Superior temporal gyrus (tissue), 1 donor: ENCODE data around the gene REG1B.
"Not testable (repeated sequence)": the region's sequence is repeated elsewhere in the genome, so short reads cannot be mapped to it uniquely, and the experiment has no call there.

Source experiments
- DNase-seq: peaks from one replicate; pipeline ENCODE4 v3.0.0-alpha.2; 2016; ENCODE audit errors: extremely low spot score

Gene REG1B

GRCh38 chr2:79084495-79085135 lies 3.2 kb downstream of the REG1B start:
- no peak for DNase-seq

- no peak for DNase-seq
Observed at GRCh38 chr2:79083597-79084251, 4.1 kb downstream of the REG1B start.

- DNase-seq, result no peak
Observed at GRCh38 chr2:79082987-79083386, 4.8 kb downstream of the REG1B start.

DNA sequence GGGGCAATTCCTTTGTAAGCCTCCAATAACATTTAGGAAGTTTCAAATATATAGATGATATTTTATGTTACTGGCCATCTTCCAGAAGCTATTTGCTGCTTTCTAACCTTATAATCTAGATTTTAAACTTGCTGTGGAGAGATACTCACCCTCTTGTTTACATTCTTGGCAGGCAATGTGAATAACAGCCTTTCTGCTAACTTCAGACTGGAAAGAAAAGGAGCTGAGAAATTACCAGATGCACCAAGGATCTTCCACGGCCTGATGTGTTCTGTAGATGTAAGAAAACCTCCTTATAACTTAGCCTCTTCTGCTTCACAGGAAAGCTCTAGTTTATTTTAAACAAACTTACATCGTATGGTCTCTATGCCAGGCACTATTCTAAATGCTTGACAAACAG lies 16.7 kb downstream of the REG1B start:
- DNase-seq, result no peak

DNA sequence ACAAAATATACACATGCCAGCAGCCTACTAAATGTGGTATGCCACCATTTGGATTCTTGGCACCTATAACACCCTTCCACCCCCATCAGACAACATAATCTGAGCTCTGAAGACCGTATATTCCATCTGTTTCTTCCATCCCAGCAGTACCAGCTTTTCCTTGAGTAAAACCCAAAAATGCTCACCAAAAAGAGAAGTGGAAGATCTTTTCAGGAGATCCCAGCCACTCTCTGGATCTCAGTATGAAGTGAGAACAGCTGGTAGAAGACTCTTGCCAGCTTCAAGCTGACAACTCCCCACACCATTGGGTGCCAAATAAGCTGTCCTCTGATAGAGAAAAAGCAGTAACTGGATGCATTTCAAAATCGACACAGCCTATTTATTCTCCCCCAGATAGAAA lies 22.6 kb downstream of the REG1B start:
- peak; percentile 68 for DNase-seq

- not testable (repeated sequence) for DNase-seq
Observed at GRCh38 chr2:79054769-79055168, 33.0 kb downstream of the REG1B start.

DNA sequence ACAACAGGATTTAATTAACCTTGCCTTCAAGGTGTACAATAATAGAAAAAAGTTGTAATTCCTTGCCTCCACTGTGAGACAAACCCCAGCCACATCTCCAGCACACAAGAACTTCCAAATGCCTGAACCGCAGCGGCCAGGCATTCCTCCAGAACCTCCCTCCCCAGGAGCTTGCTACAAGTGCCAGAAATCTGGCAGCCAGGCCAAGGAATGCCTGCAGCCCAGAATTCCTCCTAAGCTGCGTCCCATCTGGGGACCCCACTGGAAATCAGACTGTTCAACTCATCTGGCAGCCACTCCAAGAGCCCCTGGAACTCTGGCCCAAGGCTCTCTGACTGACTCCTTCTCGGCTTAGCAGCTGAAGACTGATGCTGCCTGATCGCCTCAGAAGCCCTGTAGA lies 34.3 kb downstream of the REG1B start:
- not testable (repeated sequence) for DNase-seq

DNA sequence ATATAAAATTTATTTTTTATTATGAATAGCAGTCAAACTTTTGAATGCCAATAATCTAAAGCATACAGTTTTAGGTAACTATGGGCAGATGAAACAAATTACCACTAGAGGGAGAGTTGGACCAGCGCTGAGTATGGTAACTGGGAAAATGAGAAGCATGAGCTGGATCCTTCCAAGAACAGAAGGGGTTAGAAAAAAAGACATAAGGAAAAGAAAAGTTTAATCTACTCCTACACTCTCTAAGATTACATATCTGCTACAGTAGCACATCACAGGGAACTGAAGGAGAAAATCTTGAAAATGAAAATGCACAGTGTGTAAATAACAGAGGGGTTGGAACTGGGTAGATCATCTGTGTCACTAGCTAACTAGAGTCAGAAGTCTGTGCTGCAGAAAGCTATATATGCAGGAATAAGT lies 46.8 kb downstream of the REG1B start:
- peak; percentile 71 for DNase-seq

- DNase-seq, result no peak
Observed at GRCh38 chr2:79039944-79040343, 47.8 kb downstream of the REG1B start.
